HG02981 (cell line): ENCODE measurements around the gene GHRL.

Experiments used
- ATAC-seq: cut with Tn5 transposase; IDR thresholded peaks from one replicate; pipeline ENCODE4 v1.9.1; 2021; ENCODE audit warnings: mild to moderate bottlenecking, moderate library complexity; ENCODE audit not compliant: unreplicated experiment

Gene GHRL

GRCh38 chr3:10328460-10329071 lies 35.8 kb upstream of the GHRL start:
- ATAC-seq: no peak

DNA sequence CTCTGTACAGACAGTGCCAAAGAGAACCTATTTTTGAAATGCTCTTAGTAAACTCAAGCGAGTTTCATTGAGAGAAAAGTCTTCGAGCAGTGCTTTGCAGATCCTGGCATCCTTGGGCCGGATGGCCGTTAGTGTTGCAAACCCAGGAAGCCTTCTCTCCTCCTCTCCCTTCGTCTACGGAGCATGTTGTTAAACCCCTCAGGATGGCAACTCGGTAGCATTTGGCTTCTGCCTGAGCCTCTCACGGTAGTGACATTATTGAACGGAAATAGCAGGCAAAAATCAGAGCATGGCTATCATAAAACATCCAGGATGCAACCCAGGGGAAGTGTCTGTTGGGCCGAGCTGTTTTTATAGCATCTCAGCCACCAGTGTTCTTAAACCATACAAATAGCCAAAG lies 34.8 kb upstream of the GHRL start:
- no peak for ATAC-seq

GRCh38 chr3:10322352-10322710 lies 29.6 kb upstream of the GHRL start:
- ATAC-seq: no peak

DNA sequence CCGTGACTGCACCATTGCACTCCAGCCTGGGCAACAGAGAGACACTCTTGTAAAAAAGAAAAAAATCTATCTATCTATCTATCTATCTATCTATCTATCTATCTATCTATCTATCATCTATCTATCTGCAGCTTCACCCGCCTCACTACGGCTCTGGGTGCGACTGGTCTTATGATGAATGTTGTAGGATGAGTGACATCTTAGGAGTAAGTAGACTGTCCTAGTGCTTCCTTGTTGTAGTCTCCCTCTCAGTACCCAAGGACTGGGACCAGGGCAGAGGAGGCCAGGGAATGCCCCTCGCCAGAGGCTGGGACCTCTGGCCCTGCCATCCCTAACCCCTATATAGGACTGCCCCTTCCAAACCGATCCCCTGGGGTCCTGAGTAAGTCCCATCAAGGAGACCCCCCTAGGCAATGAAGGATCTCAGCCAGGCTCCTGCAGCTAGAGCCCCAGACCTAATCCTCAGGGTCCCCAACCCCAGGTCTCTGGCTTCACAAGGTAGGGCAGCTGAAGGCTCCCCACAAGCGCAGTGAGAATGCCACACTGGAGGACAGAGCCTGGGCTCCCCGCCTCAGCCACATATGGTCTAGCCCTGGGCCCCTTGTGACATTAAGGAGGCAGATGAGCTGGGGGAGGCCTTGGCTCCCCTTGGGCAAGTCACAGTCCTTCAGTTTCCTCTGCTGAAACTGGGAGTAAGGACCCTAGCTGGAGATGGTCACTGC lies 29.0 kb upstream of the GHRL start:
- no peak for ATAC-seq

- ATAC-seq: no peak
Measured at GRCh38 chr3:10320320-10320677, 27.6 kb upstream of the GHRL start.

DNA sequence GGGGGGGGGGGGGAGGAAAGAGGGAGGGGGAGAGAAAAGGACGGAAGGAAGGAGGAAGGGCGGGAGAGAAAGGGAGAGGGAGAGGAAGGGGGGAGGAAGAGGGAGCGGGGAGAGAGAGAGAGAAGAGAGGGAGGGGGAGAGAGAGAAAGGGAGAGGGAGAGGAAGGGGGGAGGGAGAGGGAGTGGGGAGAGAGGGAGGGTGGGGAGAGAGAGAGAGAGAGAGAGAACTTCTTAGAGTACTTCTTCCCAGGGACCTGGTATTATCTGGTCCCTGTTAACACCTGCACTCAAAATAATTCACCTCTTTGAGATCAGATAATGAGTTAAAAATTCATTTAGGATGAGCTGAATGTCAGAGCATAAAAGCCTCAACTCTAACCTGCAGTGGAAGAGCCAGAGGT lies 27.1 kb upstream of the GHRL start:
- ATAC-seq: no peak

- no peak for ATAC-seq
Measured at GRCh38 chr3:10319251-10319650, 26.5 kb upstream of the GHRL start.

DNA sequence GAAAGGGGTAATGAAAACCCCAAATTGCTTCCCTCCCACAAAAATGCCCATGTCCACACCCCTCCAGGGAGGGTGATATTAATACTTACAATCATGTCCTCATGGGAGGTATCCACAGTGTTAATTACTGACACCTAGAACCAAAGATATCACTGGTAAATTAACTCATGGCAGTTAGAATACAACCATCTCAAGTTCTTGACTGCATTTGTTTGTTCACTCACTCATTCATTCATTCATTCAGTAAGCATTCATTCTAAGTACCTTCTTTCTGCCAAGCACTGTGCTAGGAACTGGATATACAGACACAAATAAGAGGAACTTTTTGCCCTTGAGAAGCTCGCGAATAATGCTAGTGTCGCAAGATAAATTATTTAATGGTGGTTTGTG lies 25.2 kb upstream of the GHRL start:
- ATAC-seq: no peak

DNA sequence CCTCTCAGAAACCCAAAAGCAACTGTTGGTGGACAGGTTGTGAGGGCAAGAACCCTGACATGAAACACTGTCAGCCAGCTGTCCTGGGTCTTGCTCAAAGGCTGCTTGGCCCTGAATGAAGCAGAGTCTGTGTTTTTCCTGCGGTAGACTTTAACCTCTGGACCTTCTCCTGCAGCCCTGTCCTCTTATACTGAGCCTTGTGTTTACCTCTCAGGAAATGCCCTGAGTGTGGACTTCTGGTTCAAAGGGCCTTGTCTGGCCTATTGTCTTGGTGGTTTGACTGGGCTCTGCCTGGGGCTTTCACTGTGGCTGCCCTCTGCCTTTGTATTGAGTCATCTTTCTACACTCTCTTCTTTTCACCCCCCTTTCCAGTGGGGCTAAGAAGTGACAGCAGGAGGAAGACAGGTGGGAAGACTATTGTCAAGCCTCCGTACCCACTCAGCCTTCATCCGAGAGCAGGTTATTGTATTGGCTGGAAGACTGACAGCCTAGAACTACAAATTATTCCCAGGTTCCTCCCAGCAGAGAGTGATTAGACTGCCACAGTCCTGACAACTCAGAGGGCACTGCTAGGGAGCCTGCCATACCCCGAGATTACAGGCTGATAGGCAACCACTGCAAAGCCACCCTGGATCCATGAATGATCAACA lies 24.7 kb upstream of the GHRL start:
- ATAC-seq: no peak

- ATAC-seq: no peak
Measured at GRCh38 chr3:10315771-10316344, 23.1 kb upstream of the GHRL start.

DNA sequence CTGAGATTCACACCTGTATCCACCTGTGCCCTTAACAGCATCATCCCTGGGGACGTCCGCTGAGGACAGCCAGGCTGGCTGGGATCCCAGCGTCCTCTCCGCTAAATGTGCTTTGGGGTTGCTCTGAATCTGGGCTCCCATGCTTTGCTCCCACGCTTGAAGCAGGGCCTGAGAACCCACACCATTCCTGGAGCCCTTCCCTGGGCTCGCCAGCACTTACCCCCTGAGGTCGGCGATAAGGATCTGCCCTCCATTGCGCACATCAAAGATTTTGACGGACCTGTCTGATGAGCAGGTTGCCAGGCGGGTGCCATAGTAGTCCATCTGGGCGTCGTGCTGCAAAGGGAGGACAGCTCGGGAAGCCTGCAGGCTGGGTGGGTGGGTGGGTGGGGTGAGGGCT lies 22.4 kb upstream of the GHRL start:
- no peak for ATAC-seq

DNA sequence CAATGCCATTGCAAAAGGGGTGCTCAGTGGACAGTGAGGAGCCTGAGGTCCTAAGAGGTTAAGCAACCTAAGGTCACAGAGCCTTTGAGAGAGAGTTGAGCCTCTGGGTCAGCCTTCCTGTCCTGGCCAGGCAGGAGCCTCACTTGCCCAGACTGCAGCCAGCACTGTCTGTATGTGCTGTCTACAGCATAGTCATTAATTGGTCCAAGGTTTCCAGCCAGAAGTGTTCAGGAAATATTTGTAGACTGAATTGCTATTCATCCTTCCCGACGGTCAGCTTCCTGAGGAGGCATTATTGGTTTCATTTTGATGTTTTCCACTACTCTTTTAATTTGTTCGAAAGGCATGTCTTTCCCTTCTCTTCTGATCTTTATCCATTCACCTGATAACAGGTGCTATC lies 20.1 kb upstream of the GHRL start:
- no peak for ATAC-seq

DNA sequence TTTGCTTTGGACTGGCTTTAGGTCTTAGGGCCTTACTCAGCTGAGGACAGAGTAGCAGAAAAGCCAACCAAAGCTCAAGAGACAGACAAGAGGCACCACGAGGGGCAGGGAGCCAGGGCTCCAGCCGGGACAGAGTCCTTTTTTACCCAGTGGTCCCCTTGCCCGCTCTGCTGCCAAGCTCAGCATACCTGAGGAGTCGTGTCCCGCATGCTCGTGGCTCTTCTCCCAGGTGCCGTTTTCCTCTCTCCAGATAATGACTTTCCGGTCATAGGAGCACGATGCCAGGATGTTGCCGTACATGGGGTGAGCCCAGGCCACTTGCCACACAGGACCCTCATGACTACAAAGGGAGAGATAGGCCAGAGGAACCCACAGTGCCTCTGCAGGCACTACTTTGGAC lies 19.6 kb upstream of the GHRL start:
- no peak for ATAC-seq

DNA sequence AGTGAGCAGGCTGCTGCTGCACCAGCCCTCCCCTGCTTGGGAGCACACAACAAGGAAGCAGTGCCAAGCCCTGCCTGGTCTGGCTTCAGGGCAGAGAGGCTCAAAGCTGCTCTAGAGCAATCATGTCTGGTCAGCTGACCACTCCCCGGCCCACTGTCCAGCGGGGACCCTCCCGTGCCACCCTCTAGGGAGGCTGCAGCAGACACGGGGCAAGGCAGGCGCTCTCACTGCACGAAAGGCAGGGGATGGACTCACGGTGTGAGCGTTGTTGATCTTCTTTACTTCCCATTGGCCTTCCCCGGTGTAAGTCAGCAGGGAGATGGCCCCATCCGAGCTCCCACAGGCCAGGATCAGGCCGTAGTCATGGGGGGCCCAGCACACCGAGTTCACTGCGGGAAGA lies 19.0 kb upstream of the GHRL start:
- no peak for ATAC-seq

DNA sequence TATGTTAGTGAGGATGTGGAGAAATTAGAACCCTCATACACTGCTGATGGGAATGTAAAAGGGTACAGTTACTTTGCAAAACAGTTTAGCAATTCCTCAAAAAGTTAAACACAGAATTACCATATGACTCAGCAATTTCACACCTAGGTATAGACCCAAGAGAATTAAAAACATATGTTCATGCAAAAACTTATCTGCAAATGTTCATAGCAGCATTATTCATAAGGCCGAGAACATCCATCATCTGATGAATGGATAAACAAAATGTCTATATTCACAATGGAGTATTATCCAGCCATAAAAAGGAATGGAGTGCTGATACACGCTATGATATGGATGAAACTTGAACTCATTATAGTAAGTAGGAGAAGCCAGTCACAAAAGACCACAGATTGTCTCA lies 17.8 kb upstream of the GHRL start:
- ATAC-seq: no peak

- no peak for ATAC-seq
Measured at GRCh38 chr3:10309736-10310135, 17.0 kb upstream of the GHRL start.

- ATAC-seq: no peak
Measured at GRCh38 chr3:10308678-10309077, 15.9 kb upstream of the GHRL start.

GRCh38 chr3:10306156-10306555 lies 13.4 kb upstream of the GHRL start:
- no peak for ATAC-seq

DNA sequence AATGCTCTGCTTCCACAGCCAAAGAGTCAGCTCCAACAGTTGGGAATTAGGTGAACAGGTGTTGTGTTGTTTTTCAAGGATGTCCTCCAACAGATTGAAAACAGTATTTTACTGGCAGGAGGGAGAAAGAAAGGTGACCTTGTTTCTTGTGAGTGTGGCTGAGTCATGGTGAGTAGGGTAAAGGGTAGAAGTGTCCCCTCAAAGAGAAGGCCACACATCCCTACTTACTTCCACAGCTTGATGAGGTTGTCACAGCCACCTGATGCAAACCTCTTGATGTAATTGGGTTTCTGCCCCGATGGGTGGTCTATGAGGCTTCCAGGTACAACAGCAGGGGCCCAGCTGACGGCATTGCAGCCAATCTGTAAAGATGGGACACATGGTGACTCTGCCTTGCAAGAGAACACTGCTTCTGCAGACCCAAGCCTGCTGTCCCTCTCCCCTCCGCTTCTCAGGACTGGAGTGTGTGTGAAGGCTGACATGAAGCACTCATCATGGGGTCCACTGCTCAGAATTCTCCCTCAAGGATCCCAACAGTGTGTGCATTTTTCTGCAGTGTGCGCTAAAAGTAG lies 12.7 kb upstream of the GHRL start:
- no peak for ATAC-seq

GRCh38 chr3:10304905-10305304 lies 12.2 kb upstream of the GHRL start:
- no peak for ATAC-seq

- ATAC-seq: no peak
Measured at GRCh38 chr3:10303785-10304184, 11.0 kb upstream of the GHRL start.

DNA sequence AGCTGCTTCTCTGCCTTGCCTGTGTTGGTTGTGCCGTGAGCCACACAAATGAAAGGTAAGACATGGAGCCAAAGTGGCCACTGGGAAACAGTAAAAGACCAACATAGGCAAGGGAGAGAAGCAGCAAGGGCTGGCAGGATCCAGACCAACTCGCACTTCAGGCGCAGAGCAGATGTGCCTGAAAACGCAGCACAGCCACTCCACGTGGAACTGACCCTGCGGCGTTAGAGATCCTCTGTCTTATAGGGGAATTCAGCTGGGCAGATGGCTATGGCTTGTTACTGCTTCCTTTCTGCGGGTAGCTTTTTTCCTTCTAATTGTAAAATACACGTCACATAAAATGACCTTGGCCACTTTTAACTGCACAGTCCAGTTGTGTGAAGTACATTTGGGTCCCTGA lies 10.4 kb upstream of the GHRL start:
- ATAC-seq: no peak
